Activated naive CD4-positive, alpha-beta T cell treated with anti-CD3 and anti-CD28 coated beads, Interleukin-2, amount 50 U/mL, for 72 hours (primary cell): ENCODE results near the gene FBXO11. TPM values are rescaled to one million over a fixed set of nuclear protein-coding genes. Genes with fewer than 3 reads are reported as not detected.

Source experiments
- total RNA-seq, 2 donors: library from RNA; stranded (reverse); gene quantifications; one replicate each; pipeline ENCODE4 v1.2.3, GENCODE V29; 2022

FBXO11 gene
- total RNA-seq, 2 donors from 2014 or later, result 42.2 to 54.2 TPM

Other genes starting within 250 kb of the FBXO11 start
- 100 to 1,000 TPM; 108 to 126 TPM for gene MSH6, start 123.4 kb downstream of the FBXO11 start, total RNA-seq